ENCODE measurements around the gene WNT10A.

- TF ChIP-seq CTCF (IDR thresholded peaks at IDR 0.05 in 2 of 3, conservative IDR thresholded peaks at IDR 0.05 in 1 of 3; ENCODE audit: borderline replicate concordance in 1 of 3, insufficient read depth in 1 of 3, low read depth in 2 of 3, low read length in 2 of 3) (no peak), POLR2A (IDR thresholded peaks at IDR 0.05; ENCODE audit: borderline replicate concordance, extremely low read depth, insufficient read depth, insufficient read length) (no peak), POLR2AphosphoS5 (IDR thresholded peaks at IDR 0.05; ENCODE audit: low read depth, low read length) (no peak), SIN3A (IDR thresholded peaks at IDR 0.05; ENCODE audit: low read depth) (no peak), ATF3 (IDR thresholded peaks at IDR 0.05) (no peak), ZBTB33 (IDR thresholded peaks at IDR 0.05; ENCODE audit: extremely low read depth, insufficient replicate concordance, low read length) (no peak), RAD21 (IDR thresholded peaks at IDR 0.05; ENCODE audit: low read depth) (no peak)
These were observed 23.8 kb upstream of the WNT10A start for GRCh38 chr2:218856896-218857243.
